ENCODE results near the gene SRCIN1.

DNA sequence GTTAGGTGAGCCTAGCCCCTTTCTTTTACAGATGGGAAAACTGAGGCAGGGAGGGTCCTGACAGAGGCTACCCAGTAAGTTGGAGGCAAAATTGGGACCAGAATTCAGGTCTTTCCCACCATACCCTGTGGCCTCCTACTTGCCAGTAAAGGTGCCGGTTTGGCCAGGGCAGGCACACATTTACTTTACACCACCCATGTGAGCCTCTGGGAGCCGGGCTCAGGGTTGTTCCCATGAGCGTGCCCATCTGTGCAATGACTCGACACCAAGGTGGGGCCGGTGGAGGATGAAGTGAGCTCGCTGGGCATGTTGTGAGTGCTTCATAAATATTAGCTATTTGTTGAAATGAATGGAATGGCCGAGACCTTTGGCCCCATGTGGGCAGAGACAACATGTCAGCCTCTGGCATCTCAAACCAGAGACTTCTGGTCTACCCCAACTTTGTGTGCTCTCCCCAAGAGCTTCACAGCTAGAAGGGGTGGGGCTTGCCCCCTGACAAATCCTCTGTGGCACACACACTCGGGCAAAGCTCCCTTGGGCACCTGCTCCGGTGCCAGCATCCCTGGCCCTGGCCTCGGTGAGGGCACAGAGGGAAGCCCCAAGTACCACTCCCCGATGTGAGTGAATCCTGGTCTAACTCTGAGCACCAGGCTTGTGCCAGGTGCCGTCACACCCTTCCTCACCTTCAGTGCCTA is 60.1 kb downstream of the SRCIN1 start:
- TF ChIP-seq, protein P1, sequence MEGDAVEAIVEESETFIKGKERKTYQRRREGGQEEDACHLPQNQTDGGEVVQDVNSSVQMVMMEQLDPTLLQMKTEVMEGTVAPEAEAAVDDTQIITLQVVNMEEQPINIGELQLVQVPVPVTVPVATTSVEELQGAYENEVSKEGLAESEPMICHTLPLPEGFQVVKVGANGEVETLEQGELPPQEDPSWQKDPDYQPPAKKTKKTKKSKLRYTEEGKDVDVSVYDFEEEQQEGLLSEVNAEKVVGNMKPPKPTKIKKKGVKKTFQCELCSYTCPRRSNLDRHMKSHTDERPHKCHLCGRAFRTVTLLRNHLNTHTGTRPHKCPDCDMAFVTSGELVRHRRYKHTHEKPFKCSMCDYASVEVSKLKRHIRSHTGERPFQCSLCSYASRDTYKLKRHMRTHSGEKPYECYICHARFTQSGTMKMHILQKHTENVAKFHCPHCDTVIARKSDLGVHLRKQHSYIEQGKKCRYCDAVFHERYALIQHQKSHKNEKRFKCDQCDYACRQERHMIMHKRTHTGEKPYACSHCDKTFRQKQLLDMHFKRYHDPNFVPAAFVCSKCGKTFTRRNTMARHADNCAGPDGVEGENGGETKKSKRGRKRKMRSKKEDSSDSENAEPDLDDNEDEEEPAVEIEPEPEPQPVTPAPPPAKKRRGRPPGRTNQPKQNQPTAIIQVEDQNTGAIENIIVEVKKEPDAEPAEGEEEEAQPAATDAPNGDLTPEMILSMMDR (IDR thresholded peaks at IDR 0.05): no peak
- TF ChIP-seq POLR2A (IDR thresholded peaks at IDR 0.05): no peak
